Activated naive CD4-positive, alpha-beta T cell treated with anti-CD3 and anti-CD28 coated beads, Interleukin-2, amount 50 U/mL, for 72 hours (primary cell): Measurements from ENCODE around the gene CD109. TPM values are rescaled to one million over a fixed set of nuclear protein-coding genes. Genes with fewer than 3 reads are reported as not detected.
A peak's percentile ranks its signal among the peaks of the same experiment; 100 is the strongest.
"Not testable (repeated sequence)": the region's sequence is repeated elsewhere in the genome, so short reads cannot be mapped to it uniquely, and the experiment has no call there.

Experiments used
- ATAC-seq, 2 donors: fragments of 150-1000 bp; cut with Tn5 transposase; 2 replicates each; pipeline ENCODE4 v1.10.0; 2021; ENCODE audit warnings: mild to moderate bottlenecking in 2 of 2, moderate library complexity in 2 of 2
- DNase-seq, 2 donors: peaks; one replicate each; pipeline ENCODE4 v3.0.0; 2021 to 2022; ENCODE audit warnings: low spot score in 2 of 2
- H3K27ac Mint-ChIP-seq, 2 donors: one replicate each; pipeline ENCODE4 v1.8.0; 2022; ENCODE audit warnings: mild to moderate bottlenecking in 2 of 2, mixed read lengths in 2 of 2
- H3K36me3 Mint-ChIP-seq, 2 donors: one replicate each; pipeline ENCODE4 v1.8.0; 2022; ENCODE audit warnings: mixed read lengths in 2 of 2
- H3K9me3 Mint-ChIP-seq, 2 donors: one replicate each; pipeline ENCODE4 v1.8.0; 2022; ENCODE audit warnings: mixed read lengths in 2 of 2
- total RNA-seq, 2 donors: library from RNA; stranded (reverse); gene quantifications; one replicate each; pipeline ENCODE4 v1.2.3, GENCODE V29; 2022

The CD109 gene
- total RNA-seq, 2 donors from 2014 or later = 15.4 to 30.3 TPM

GRCh38 chr6:73832313-73832712 is 136.3 kb downstream of the CD109 start:
- H3K36me3 Mint-ChIP-seq = no peaks in the 10 kb centered on the region
- DNase-seq (no peak), ATAC-seq (no peak)

GRCh38 chr6:73844696-73845095 is 148.7 kb downstream of the CD109 start:
- H3K36me3 Mint-ChIP-seq = peaks cover 22 to 42% of the 10 kb centered on the region in 2 donors
- H3K9me3 Mint-ChIP-seq = peaks cover 6 to 17% of the 10 kb centered on the region in 2 donors
- ATAC-seq, H3K27ac Mint-ChIP-seq, DNase-seq: not testable (repeated sequence)

More at GRCh38 chr6:73832313-73832712, 136.3 kb downstream of the CD109 start:
- H3K9me3 Mint-ChIP-seq = no peaks in the 10 kb centered on the region
- peak overlapping the region in 1 of 2 donors; percentile 23 for H3K27ac Mint-ChIP-seq

DNA sequence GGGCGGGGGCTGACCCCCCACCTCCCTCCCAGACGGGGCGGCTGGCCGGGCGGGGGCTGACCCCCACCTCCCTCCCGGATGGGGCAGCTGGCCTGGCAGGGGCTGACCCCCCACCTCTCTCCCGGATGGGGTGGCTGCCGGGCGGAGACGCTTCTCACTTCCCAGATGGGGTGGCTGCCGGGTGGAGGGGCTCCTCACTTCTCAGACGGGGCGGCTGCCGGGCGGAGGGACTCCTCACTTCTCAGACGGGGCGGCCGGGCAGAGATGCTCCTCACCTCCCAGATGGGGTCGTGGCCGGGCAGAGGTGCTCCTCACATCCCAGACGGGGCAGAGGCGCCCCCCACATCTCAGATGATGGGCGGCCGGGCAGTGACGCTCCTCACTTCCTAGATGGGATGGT is 155.0 kb downstream of the CD109 start:
- not testable (repeated sequence) for H3K9me3 Mint-ChIP-seq, DNase-seq, ATAC-seq, H3K27ac Mint-ChIP-seq, H3K36me3 Mint-ChIP-seq

DNA sequence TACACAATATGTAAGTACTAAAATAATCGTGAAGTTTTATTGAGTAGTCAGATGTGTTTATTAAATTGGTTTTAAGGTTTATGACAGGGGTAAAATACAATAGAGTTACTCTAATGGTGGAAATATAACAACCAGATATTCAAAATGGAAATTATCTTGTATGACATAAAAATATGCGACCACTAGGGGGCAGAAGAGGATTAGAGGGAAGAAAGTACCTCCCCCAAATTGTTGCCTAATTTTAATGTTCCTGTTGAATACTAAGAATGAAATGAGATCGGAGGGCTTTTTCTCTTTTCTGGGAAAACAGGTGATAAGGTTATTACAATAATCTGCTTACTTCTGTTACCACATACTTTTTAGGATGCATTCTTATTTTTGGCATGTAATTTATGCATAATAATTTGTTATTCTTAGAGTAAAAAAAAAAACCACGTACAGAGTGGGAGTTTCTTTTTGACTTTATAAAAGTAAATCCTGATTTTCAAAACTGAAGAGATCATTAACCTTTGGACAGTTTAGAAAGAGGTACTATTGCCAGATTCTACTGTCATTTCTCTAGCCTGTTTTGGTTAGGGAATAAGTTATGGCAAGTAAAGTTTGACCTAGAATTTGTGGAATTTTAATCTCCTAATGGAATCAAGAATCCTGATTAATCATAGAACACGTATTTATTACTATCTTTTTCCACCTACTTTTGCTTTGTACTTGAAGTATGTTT is 159.2 kb downstream of the CD109 start:
- ATAC-seq (peak in 1 of 2 donors; percentile 28), DNase-seq (peak in 1 of 2 donors; percentile 64)
- Mint-ChIP-seq H3K9me3 (no peaks in the 10 kb centered on the region), H3K27ac (no peak overlapping the region), H3K36me3 (no peaks in the 10 kb centered on the region)

- no peaks in the 10 kb centered on the region for H3K9me3 Mint-ChIP-seq
- H3K36me3 Mint-ChIP-seq = no peaks in the 10 kb centered on the region
- ATAC-seq = no peak
- DNase-seq = no peak
- no peak overlapping the region for H3K27ac Mint-ChIP-seq
Observed at GRCh38 chr6:73857341-73857890, 161.4 kb downstream of the CD109 start.

DNA sequence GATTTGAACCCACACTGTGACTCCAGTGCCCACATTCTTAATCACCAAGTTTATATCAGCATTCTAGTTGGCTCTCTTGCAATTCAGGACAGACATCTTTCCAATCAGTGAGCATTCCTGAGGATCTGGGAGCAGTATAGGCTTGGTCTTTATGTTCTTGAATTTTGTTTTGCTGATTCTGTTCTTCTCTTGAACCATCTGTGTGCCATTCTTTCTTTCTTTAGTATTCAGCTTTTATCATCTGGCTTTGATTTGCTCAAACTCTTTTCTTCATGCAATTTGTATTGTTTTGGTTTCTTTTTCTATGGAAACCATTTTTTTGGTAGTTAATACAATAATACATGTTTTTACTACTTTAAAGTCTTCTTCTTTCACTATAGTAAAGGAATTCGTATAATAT is 162.4 kb downstream of the CD109 start:
- ATAC-seq (no peak), DNase-seq (no peak)
- Mint-ChIP-seq H3K36me3 (no peaks in the 10 kb centered on the region), H3K9me3 (no peaks in the 10 kb centered on the region), H3K27ac (no peak overlapping the region)

GRCh38 chr6:73860303-73860702 is 164.3 kb downstream of the CD109 start:
- no peaks in the 10 kb centered on the region for H3K9me3 Mint-ChIP-seq
- no peak overlapping the region for H3K27ac Mint-ChIP-seq
- no peaks in the 10 kb centered on the region for H3K36me3 Mint-ChIP-seq
- ATAC-seq = no peak
- no peak for DNase-seq

- DNase-seq (no peak), ATAC-seq (no peak)
- H3K9me3 Mint-ChIP-seq = no peaks in the 10 kb centered on the region
- no peak overlapping the region for H3K27ac Mint-ChIP-seq
- H3K36me3 Mint-ChIP-seq = no peaks in the 10 kb centered on the region
Observed at GRCh38 chr6:73866305-73866704, 170.3 kb downstream of the CD109 start.

GRCh38 chr6:73867411-73867810 is 171.4 kb downstream of the CD109 start:
- Mint-ChIP-seq H3K36me3 (no peaks in the 10 kb centered on the region), H3K9me3 (no peaks in the 10 kb centered on the region)
- no peak for DNase-seq

GRCh38 chr6:73870907-73871306 is 174.9 kb downstream of the CD109 start:
- peaks cover 0 to 4% of the 10 kb centered on the region in 2 donors for H3K36me3 Mint-ChIP-seq
- H3K9me3 Mint-ChIP-seq = peaks cover 0 to 4% of the 10 kb centered on the region in 2 donors
- no peak for DNase-seq
- H3K27ac Mint-ChIP-seq = no peak overlapping the region
- no peak for ATAC-seq

More at GRCh38 chr6:73867411-73867810, 171.4 kb downstream of the CD109 start:
- ATAC-seq = no peak
- no peak overlapping the region for H3K27ac Mint-ChIP-seq

DNA sequence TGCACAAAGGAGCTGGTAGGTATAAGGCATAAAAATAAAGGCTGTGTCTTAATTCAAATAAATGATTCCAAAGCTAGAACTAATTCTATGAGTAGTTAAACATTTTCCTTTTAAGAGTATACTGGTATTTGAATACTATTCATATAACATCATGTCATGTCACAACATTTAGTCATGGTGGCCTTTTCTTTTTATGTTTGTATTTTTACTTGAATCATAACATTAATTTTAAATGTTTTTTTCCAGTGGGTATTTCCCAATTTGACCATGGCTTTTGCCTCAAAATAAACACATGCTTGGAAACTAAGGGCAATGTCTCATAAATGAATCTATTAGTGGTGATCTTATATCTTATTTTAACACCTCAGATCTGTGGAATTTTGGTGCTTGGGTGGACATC is 177.1 kb downstream of the CD109 start:
- H3K36me3 Mint-ChIP-seq = peaks cover 0 to 4% of the 10 kb centered on the region in 2 donors
- no peak overlapping the region for H3K27ac Mint-ChIP-seq
- no peak for ATAC-seq
- peaks cover 0 to 4% of the 10 kb centered on the region in 2 donors for H3K9me3 Mint-ChIP-seq
- no peak for DNase-seq

Other genes starting within 250 kb of the CD109 start
- 10 to 100 TPM; 22.1 to 34.6 TPM for gene CGAS, start 243.9 kb upstream of the CD109 start, total RNA-seq
- 10 to 100 TPM; 40.9 to 66.3 TPM for gene MTO1, start 234.5 kb upstream of the CD109 start, total RNA-seq
- gene EEF1A1, start 175.2 kb upstream of the CD109 start, total RNA-seq = over 10,000 TPM; 10,985 to 16,838 TPM
- 1 to 10 TPM; 5.3 to 7.2 TPM for gene SLC17A5, start 42.2 kb upstream of the CD109 start, total RNA-seq